ENCODE results near the gene ANKRD11.
"Not testable (repeated sequence)": the region's sequence is repeated elsewhere in the genome, so short reads cannot be mapped to it uniquely, and the experiment has no call there.

Gene ANKRD11

GRCh38 chr16:89395150-89396142 lies 94.9 kb downstream of the ANKRD11 start:
- TF ChIP-seq POU2F2 (IDR thresholded peaks at IDR 0.05; ENCODE audit: low read depth, low read length) (no peak), POLR2AphosphoS5 (IDR thresholded peaks at IDR 0.05; ENCODE audit: low read depth, low read length) (no peak), PAX5 (IDR thresholded peaks at IDR 0.05; ENCODE audit: insufficient read depth, low read length, severe bottlenecking) (no peak), POLR2A (IDR thresholded peaks at IDR 0.05; ENCODE audit: low read depth, low read length) (no peak), SPI1 (IDR thresholded peaks at IDR 0.05; ENCODE audit: low read depth, low read length) (no peak), TAF1 (IDR thresholded peaks at IDR 0.05; ENCODE audit: low read depth, low read length) (no peak)
- FAIRE-seq (no peak), DNase-seq (ENCODE audit: insufficient read length, low spot score) (no peak)

GRCh38 chr16:89393738-89394406 lies 96.5 kb downstream of the ANKRD11 start:
- FAIRE-seq, result no peak
- TF ChIP-seq POLR2A (IDR thresholded peaks at IDR 0.05; ENCODE audit: low read depth, low read length) (no peak), SPI1 (IDR thresholded peaks at IDR 0.05; ENCODE audit: low read depth, low read length) (no peak), TAF1 (IDR thresholded peaks at IDR 0.05; ENCODE audit: low read depth, low read length) (no peak), POU2F2 (IDR thresholded peaks at IDR 0.05; ENCODE audit: low read depth, low read length) (no peak), POLR2AphosphoS5 (IDR thresholded peaks at IDR 0.05; ENCODE audit: low read depth, low read length) (no peak), PAX5 (IDR thresholded peaks at IDR 0.05; ENCODE audit: insufficient read depth, low read length, severe bottlenecking) (no peak)
- DNase-seq (ENCODE audit: insufficient read length, low spot score), result no peak

GRCh38 chr16:89392881-89393737 lies 97.3 kb downstream of the ANKRD11 start:
- no peak for TF ChIP-seq POU2F2 (IDR thresholded peaks at IDR 0.05; ENCODE audit: low read depth, low read length)
- no peak for TF ChIP-seq POLR2A (IDR thresholded peaks at IDR 0.05; ENCODE audit: low read depth, low read length)
- TF ChIP-seq TAF1 (IDR thresholded peaks at IDR 0.05; ENCODE audit: low read depth, low read length), result no peak
- no peak for TF ChIP-seq SPI1 (IDR thresholded peaks at IDR 0.05; ENCODE audit: low read depth, low read length)
- no peak for TF ChIP-seq POLR2AphosphoS5 (IDR thresholded peaks at IDR 0.05; ENCODE audit: low read depth, low read length)
- no peak for TF ChIP-seq PAX5 (IDR thresholded peaks at IDR 0.05; ENCODE audit: insufficient read depth, low read length, severe bottlenecking)
- FAIRE-seq, result no peak
- DNase-seq (ENCODE audit: insufficient read length, low spot score), result no peak

- not testable (repeated sequence) for DNase-seq (ENCODE audit: insufficient read length, low spot score); FAIRE-seq
Measured at GRCh38 chr16:89390224-89390583, 100.2 kb downstream of the ANKRD11 start.

GRCh38 chr16:89389504-89390223 lies 100.7 kb downstream of the ANKRD11 start:
- FAIRE-seq; DNase-seq (ENCODE audit: insufficient read length, low spot score): not testable (repeated sequence)

- TF ChIP-seq POU2F2 (IDR thresholded peaks at IDR 0.05; ENCODE audit: low read depth, low read length), result no peak
- no peak for TF ChIP-seq TAF1 (IDR thresholded peaks at IDR 0.05; ENCODE audit: low read depth, low read length)
- no peak for TF ChIP-seq SPI1 (IDR thresholded peaks at IDR 0.05; ENCODE audit: low read depth, low read length)
- TF ChIP-seq POLR2AphosphoS5 (IDR thresholded peaks at IDR 0.05; ENCODE audit: low read depth, low read length), result no peak
- TF ChIP-seq PAX5 (IDR thresholded peaks at IDR 0.05; ENCODE audit: insufficient read depth, low read length, severe bottlenecking), result no peak
- TF ChIP-seq POLR2A (IDR thresholded peaks at IDR 0.05; ENCODE audit: low read depth, low read length), result no peak
- no peak for FAIRE-seq
- no peak for DNase-seq (ENCODE audit: insufficient read length, low spot score)
Measured at GRCh38 chr16:89388536-89388935, 101.8 kb downstream of the ANKRD11 start.

GRCh38 chr16:89386306-89387185 lies 103.8 kb downstream of the ANKRD11 start:
- TF ChIP-seq POLR2A (IDR thresholded peaks at IDR 0.05; ENCODE audit: low read depth, low read length) (no peak), TAF1 (IDR thresholded peaks at IDR 0.05; ENCODE audit: low read depth, low read length) (no peak), POU2F2 (IDR thresholded peaks at IDR 0.05; ENCODE audit: low read depth, low read length) (no peak)
- no peak for DNase-seq (ENCODE audit: insufficient read length, low spot score)
- FAIRE-seq, result no peak

- FAIRE-seq, result no peak
- TF ChIP-seq PAX5 (IDR thresholded peaks at IDR 0.05; ENCODE audit: insufficient read depth, low read length, severe bottlenecking) (no peak), SPI1 (IDR thresholded peaks at IDR 0.05; ENCODE audit: low read depth, low read length) (no peak), POLR2AphosphoS5 (IDR thresholded peaks at IDR 0.05; ENCODE audit: low read depth, low read length) (no peak), TAF1 (IDR thresholded peaks at IDR 0.05; ENCODE audit: low read depth, low read length) (no peak), POU2F2 (IDR thresholded peaks at IDR 0.05; ENCODE audit: low read depth, low read length) (no peak), POLR2A (IDR thresholded peaks at IDR 0.05; ENCODE audit: low read depth, low read length) (no peak)
- DNase-seq (ENCODE audit: insufficient read length, low spot score), result no peak
Measured at GRCh38 chr16:89385712-89386111, 104.6 kb downstream of the ANKRD11 start.
